ENCODE results near the gene AMY2A.
"Not testable (repeated sequence)": the region's sequence is repeated elsewhere in the genome, so short reads cannot be mapped to it uniquely, and the experiment has no call there.

Gene AMY2A

DNA sequence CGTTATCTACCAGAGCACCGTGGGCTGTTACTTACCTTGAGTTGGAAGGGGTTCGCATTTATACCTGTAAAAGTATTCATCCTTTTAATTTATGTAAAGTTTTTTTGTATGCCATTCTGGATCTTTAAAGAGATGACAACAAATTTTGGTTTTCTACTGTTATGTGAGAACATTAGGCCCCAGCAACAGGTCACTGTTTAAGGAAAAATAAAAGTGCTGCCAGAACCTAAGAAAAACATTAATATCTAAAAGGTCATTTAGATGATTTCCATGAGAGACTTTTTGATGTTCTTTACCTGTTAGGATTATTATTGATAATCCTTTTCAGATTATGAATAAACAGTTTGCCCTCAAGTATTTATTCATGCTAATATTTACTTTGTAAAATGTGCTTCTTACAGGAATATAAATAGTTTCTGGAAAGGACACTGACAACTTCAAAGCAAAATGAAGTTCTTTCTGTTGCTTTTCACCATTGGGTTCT is at the start of gene AMY2A:
Gene AMY2A, plus strand, starts transcription at position 434 of the 484 bp plus-strand sequence. Its CDS starts 14 bp downstream, at position 448.
- not testable (repeated sequence) for DNase-seq (ENCODE audit: low read depth in 2 of 3, low spot score in 2 of 3)

DNA sequence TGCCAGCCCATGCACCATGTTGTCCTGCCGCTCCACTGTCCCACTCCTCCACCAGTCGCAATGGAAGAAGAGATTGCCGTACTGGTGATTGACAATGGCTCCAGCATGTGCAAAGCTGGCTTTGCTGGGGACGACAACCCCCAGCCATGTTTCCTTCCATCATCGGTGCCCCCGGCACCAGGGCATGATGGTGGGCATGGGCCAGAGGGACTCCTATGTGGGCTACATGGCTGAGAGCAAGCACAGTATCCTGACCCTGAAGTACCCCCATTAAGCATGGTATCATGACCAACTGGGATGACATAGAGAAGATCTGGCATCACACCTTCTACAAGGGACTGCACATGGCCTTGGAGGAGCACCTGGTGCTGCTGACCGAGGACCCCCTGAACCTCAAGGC is 47.7 kb upstream of the AMY2A start:
- DNase-seq (ENCODE audit: low read depth in 2 of 3, low spot score in 2 of 3), result no peak

DNA sequence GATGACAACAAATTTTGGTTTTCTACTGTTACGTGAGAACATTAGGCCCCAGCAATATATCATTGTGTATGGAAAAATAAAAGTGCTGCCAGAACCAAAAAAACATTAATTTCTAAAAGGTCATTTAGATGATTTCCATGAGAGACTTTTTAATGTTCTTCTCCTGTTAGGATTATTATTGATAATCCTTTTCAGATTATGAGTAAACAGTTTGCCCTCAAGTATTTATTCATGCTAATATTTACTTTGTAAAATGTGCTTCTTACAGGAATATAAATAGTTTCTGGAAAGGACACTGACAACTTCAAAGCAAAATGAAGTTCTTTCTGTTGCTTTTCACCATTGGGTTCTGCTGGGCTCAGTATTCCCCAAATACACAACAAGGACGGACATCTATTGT is 45.9 kb upstream of the AMY2A start, which contains the start of gene AMY2B:
Gene AMY2B, plus strand, starts transcription at position 301 of the 400 bp plus-strand sequence. Its CDS starts 14 bp downstream, at position 315.
- not testable (repeated sequence) for DNase-seq (ENCODE audit: low read depth in 2 of 3, low spot score in 2 of 3)

DNA sequence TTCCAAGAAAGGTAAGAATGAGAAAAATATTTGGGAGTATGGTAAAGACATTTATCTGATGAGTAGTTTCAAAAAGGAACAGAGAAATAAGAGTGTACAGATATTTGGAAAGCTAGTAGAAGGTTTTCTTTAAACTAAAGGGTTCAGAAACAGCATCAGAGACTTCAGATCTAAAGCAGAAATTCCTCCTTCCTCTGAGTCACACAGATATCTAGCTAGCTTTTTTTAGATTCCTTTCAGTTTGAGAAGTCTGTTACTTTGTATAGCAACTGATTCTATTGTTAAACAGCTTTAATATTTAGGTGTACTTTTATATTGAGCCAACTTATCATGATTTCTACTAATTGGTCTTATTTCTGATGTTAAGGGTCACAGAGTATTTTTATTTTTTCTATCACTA is 41.2 kb upstream of the AMY2A start:
- no peak for DNase-seq (ENCODE audit: low read depth in 2 of 3, low spot score in 2 of 3)

DNA sequence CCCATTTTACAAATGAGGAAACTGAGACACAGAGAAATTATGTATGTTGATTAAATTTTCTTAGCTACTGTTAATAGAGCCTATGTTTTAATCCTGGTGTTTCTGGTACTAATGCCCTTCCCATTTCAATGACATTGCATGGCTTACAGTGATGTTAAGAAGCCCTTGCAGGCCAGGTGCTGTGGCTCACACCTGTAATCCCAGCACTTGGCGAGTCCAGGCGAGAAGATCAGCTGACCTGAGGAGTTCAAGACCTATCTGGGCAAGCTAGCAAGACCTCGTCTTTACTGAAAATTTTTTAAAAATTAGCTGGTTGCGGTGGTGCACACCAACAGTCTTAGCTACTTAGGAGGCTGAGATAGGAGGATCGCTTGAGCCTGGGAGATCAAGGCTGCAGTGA is 40.4 kb upstream of the AMY2A start:
- not testable (repeated sequence) for DNase-seq (ENCODE audit: low read depth in 2 of 3, low spot score in 2 of 3)

DNA sequence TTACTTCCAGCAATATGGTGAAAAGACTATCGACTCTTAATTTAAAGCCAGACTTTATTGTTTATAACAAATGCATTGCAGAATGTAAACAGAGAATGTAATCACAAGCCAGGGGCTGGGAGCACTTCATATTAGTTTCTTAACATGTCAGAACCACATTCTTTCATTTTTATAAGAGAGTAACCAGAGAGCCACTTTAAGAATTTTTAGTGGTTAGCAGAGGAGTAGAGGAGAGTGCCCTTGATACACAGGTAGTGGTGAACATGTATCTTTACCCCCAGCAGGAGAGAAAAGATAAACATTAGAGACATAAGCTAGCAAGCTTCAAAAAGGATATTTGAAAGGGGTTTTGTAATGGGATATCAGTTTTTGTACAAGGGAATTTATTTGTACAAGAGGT is 34.8 kb upstream of the AMY2A start:
- no peak for DNase-seq (ENCODE audit: low read depth in 2 of 3, low spot score in 2 of 3)

DNA sequence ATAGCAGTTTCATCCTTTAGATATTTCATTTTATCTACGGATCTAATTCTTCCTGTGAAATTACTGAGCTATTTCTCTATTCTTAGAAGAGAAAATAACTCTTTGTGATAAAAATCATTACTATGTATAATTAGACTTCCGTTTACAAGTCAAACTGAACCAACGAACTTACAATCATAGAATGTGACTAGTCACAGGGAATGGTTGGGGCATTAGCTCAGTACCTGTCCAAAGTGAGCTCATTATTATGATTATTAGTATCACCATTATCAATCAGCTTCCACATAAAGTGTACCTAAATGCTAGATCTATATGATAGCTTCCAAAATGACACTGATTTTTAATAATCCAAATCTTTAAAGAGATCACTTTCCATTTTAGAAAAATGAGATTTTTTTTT is 33.3 kb upstream of the AMY2A start:
- DNase-seq (ENCODE audit: low read depth in 2 of 3, low spot score in 2 of 3), result no peak

DNA sequence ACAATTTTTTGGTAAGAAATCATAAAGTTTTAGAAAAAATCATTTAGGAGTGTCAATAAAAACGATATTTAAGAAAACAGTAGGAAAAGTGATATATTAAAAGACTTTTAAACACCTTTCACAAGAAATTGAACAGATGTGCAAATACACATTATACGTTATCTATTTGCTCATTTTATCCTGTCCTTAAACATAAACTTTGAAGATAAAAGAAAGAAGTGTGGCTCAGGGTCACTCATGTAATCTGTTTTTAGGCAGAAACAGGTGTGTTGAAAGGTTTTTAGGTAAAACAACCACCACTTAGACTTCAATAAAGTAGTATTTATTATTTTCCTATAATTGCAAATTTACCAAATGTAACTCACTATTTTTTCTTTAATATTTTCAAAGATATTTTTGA is 32.7 kb upstream of the AMY2A start:
- no peak for DNase-seq (ENCODE audit: low read depth in 2 of 3, low spot score in 2 of 3)

DNA sequence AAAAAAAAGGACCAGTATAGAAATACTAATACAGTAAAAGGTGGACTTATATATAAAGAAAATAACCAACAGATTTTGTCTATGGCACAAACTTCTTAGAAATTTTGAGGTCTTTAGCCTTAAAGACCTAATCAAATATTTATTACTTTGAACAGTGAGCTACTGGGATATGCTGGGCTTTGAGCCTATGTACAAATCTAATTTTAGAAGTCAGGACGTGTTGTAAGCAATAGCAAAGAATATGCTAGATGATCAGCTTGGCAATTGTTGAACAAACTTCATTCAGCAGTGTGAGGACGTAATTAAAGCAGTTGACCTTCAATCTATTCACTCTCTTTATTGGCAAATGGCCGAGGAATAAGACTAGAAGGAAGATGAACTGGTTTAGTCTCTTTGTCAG is 14.5 kb upstream of the AMY2A start:
- DNase-seq (ENCODE audit: low read depth in 2 of 3, low spot score in 2 of 3), result not testable (repeated sequence)

DNA sequence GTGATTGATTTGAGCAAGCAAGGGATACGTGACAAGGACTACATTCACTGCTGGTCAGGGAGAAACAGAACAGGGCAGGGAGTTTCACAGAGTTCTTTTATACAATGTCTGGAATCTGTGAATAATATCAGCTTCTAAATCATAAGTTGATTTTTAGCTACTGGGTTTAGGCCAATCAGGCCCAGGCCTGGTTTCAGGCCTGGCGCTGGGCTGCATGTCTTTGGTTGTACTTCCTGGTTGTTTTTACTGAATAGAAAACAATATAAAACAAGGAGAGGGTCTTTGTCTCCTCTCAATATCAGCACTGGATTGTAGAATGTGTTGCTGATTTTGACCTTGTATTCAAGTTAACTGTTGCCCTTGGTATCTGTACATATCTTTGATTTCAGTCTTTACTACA is 865 bp upstream of the AMY2A start:
- DNase-seq (ENCODE audit: low read depth in 2 of 3, low spot score in 2 of 3), result no peak

DNA sequence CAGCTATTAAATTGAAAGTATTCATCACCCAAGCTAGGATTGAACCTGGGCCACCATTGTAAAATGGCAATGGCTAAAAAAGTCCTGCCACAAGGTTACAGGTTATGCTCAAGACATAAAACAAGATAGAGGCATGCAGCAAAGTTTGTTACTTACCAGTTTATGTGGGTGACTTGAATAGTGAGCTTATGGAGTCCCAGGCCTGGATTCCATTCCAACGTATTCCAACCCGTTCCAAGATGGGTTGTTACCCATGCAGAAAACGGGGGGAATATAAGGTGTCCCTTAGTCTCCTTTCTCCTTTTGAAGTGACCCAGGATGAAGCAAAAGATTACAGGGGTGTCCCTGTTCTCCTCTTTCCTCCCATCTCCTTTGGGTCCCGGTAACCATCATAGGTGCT is 10.2 kb downstream of the AMY2A start:
- not testable (repeated sequence) for DNase-seq (ENCODE audit: low read depth in 2 of 3, low spot score in 2 of 3)

DNA sequence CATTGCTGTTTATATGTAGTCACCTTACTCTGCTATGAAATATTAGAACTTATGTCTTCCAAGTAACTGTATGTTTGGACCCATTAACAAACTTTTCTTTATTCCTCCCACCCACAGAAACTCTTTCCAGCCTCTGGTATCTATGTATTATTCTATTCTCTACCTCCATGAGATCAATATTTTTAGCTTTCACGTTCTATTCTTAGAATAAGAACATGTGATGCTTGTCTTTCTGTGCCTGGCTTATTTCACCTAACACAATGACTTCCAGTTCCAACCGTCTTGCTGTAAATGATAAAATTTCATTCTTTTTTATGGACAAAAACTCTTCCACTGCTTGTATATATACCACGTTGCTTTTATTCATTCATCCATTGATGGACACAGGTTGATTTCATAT is 24.0 kb downstream of the AMY2A start:
- DNase-seq (ENCODE audit: low read depth in 2 of 3, low spot score in 2 of 3), result not testable (repeated sequence)

DNA sequence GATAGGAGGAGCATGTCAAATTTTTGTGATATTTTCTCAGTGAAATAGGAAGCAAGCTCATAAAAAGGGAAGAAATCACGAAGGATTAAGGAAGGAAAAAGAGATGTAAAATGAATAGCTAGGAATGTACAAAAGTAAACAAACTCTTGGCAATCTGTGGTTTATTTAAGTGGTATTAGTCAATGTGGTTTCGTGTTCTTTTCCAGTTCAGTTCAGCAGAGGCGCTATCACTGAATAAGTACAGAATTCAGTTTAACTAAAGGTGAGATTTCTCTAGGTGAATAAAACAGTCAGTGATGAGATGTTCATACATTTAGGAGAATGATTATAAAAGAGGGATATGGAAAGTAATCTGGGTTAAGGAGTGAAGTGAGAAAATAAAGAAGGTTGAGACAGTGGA is 26.7 kb downstream of the AMY2A start:
- DNase-seq (ENCODE audit: low read depth in 2 of 3, low spot score in 2 of 3), result not testable (repeated sequence)

DNA sequence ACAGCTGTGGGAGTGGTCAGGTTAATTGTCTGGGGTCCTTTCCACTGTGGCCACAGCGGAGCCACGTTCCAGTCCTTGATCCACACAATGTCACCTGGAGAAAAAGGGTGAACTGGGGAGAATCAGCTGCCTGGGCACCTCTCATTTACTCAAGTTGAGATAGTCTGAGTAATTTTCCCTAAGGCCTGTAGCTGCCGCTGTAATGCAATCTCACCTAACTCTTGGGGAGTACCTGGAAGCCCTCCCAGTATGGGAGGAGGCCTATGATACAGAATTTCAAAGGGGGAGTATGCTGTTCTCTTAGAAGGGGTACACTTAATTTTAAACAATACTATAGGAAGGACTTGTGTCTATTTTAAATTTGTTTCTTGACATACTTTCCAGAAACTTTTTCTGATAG is 33.1 kb downstream of the AMY2A start:
- not testable (repeated sequence) for DNase-seq (ENCODE audit: low read depth in 2 of 3, low spot score in 2 of 3)

DNA sequence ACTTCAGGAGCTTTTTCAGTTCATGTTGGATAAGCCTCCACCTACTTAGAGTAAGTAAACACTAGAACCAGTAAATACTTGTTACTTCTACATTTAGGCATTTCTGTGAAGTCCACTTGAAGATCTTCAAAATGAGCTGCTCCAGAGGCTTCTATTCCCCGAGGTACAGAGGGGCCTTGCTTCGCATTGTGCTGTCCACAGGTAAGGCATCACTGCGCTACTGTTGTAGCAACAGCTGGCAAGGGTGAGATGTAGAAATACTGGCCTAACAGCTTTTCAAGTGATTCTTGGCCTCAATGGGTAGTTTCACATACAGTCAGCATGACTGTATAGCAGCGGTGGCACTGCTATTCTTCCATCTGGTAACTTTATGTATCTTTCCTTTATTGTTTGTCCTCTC is 33.7 kb downstream of the AMY2A start:
- DNase-seq (ENCODE audit: low read depth in 2 of 3, low spot score in 2 of 3), result not testable (repeated sequence)

DNA sequence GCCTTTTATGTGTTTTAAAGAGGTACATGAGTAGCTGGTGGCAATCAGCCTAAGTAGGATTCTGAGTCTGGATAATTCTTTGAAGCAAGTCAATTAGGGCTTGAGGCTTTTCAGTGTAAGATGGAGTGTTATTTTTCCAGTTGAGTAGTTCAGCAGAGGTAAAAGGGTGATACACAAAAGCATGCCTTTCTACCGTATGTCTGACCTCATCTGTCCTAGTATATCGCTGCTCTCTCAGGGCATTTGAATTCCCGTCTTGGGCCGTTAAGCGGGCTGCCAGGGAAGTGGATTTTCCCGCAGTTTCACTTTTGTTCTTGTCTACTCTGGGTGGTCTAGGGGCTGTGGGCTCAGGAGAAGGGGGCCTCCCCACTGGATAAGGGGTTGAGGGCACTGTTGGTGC is 36.9 kb downstream of the AMY2A start:
- not testable (repeated sequence) for DNase-seq (ENCODE audit: low read depth in 2 of 3, low spot score in 2 of 3)

DNA sequence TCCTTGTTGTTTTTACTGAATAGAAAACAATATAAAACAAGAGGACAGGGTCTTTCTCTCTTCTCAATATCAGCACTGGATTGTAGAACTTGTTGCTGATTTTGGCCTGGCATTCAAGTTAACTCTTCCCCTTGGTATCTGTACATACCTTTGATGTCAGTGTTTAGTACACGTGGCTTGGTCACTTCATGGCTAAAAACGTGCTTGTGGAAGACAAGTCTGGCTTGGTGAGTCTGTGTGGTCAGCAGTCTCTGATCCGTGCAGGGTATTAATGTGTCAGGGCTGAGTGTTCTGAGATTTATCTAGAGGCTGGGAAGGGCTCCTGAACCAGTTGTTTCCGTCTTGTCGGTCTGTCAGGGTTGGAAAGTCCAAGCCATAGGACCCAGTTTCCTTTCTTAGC is 38.2 kb downstream of the AMY2A start, which contains the start of gene AMY1A:
Gene AMY1A, plus strand, starts transcription at position 301 of the 400 bp plus-strand sequence. CDS start 571 bp downstream, outside the sequence.
- DNase-seq (ENCODE audit: low read depth in 2 of 3, low spot score in 2 of 3), result not testable (repeated sequence)
